DND-41 (cell line): ENCODE results near the gene SMAD1.

Experiments used
- CTCF ChIP-seq: IDR thresholded peaks from 2 replicates; pipeline ENCODE4 v1.5.1; 2012; ENCODE audit warnings: borderline replicate concordance, low read length, moderate library complexity, mild to moderate bottlenecking; ENCODE audit not compliant: poor library complexity, severe bottlenecking; ENCODE audit errors: extremely low read depth
- EZH2 ChIP-seq: IDR thresholded peaks from 3 replicates; pipeline ENCODE4 v1.6.1; 2012; ENCODE audit warnings: borderline replicate concordance, low read depth, mild to moderate bottlenecking, moderate library complexity, low read length, inconsistent platforms; ENCODE audit not compliant: severe bottlenecking

GRCh38 chr4:145567516-145567915, 85.9 kb downstream of the SMAD1 start:
- TF ChIP-seq EZH2, result no peak
- no peak for TF ChIP-seq CTCF
